Retinal pigment epithelial cell (primary cell): ENCODE measurements around the gene PUM2.
"Not testable (repeated sequence)": the region's sequence is repeated elsewhere in the genome, so short reads cannot be mapped to it uniquely, and the experiment has no call there.

Experiments used
- DNase-seq: peaks from one replicate; pipeline ENCODE4 v3.0.0-alpha.2; 2010; ENCODE audit warnings: low read depth
- H3K4me3 ChIP-seq: 2 replicates; pipeline ENCODE4 v1.5.1; 2011; ENCODE audit warnings: mild to moderate bottlenecking, low read length, control low read depth, moderate library complexity
- CTCF ChIP-seq: conservative IDR thresholded peaks from 2 replicates; pipeline ENCODE4 v1.5.1; 2011; ENCODE audit warnings: low read depth, low read length, control low read depth, inconsistent platforms

Gene PUM2

GRCh38 chr2:20254731-20255130 lies 95.9 kb downstream of the PUM2 start:
- no peak for TF ChIP-seq CTCF

GRCh38 chr2:20250436-20250835 lies 100.2 kb downstream of the PUM2 start:
- TF ChIP-seq CTCF, result no peak
- no peak overlapping the region for H3K4me3 ChIP-seq
- no peak for DNase-seq

More at GRCh38 chr2:20254731-20255130, 95.9 kb downstream of the PUM2 start:
- DNase-seq, result no peak
- H3K4me3 ChIP-seq, result no peak overlapping the region

- no peak for DNase-seq
- H3K4me3 ChIP-seq, result no peak overlapping the region
- no peak for TF ChIP-seq CTCF
Observed at GRCh38 chr2:20249170-20249569, 101.5 kb downstream of the PUM2 start.

- DNase-seq, result no peak
- TF ChIP-seq CTCF, result no peak
- H3K4me3 ChIP-seq, result no peak overlapping the region
Observed at GRCh38 chr2:20247084-20247483, 103.6 kb downstream of the PUM2 start.

GRCh38 chr2:20243637-20244036 lies 107.0 kb downstream of the PUM2 start:
- not testable (repeated sequence) for DNase-seq, H3K4me3 ChIP-seq

- no peak for TF ChIP-seq CTCF
- no peak for DNase-seq
- H3K4me3 ChIP-seq, result no peak overlapping the region
Observed at GRCh38 chr2:20242727-20243377, 107.8 kb downstream of the PUM2 start.

- no peak for DNase-seq
- no peak for TF ChIP-seq CTCF
- no peak overlapping the region for H3K4me3 ChIP-seq
Observed at GRCh38 chr2:20241973-20242726, 108.5 kb downstream of the PUM2 start.

GRCh38 chr2:20240291-20240690 lies 110.4 kb downstream of the PUM2 start:
- H3K4me3 ChIP-seq, result not testable (repeated sequence)

More at GRCh38 chr2:20240291-20240690, 110.4 kb downstream of the PUM2 start:
- DNase-seq, result not testable (repeated sequence)
